Measurements from ENCODE around the gene KMT5B. TPM values are rescaled to one million over a fixed set of nuclear protein-coding genes. Genes with fewer than 3 reads are reported as not detected.
A peak's percentile ranks its signal among the peaks of the same experiment; 100 is the strongest.

The KMT5B gene
- polyA plus RNA-seq, 3 donors: 12.2 to 22.0 (median 19.5) TPM

DNA sequence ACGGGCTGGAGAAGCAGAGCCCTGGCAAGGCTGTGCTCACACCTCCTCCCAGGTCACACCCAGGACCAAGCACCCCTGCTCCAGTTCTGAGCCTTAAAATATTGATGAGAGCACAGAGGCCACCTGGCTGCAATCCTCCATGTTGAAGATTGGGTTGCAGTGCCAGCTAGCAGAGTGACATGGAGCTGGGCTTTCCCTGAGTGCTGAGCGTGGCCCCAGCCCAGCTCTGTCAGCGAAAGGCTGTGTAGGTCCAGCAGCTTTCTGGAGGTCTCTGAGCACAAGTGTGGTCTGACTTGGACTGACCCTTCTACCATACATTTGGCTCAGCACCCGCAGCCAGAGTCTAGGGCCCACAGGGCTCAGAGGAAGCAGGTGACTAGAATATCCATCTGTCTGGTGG lies 87.9 kb downstream of the KMT5B start:
- WGBS (ENCODE audit: insufficient coverage): 90% methylated on average over 3 of the region's 4 CpGs
- Histone ChIP-seq H2AFZ (ENCODE audit: insufficient read depth, low read depth, low read length, poor library complexity, severe bottlenecking) (no peak overlapping the region), H3K79me2 (ENCODE audit: insufficient read depth, low read length) (peaks cover 3% of the 10 kb centered on the region), H3K4me1 (ENCODE audit: control insufficient read depth in 1 of 2, insufficient read depth in 2 of 2, low read length in 2 of 2) (peaks cover 20 to 21% of the 10 kb centered on the region in 2 donors), H3K36me3 (replicated peaks in 1 of 2; ENCODE audit: control insufficient read depth in 1 of 2, insufficient read depth in 2 of 2, low read length in 2 of 2) (no peaks in the 10 kb centered on the region), H3K9ac (ENCODE audit: insufficient read depth, low read length, poor library complexity, severe bottlenecking) (no peak overlapping the region), H3K27me3 (ENCODE audit: control insufficient read depth in 2 of 2, insufficient read depth in 2 of 2, low read length in 2 of 2) (peaks cover 4 to 17% of the 10 kb centered on the region in 2 donors), H4K20me1 (ENCODE audit: insufficient read depth, low read length) (peaks cover 3% of the 10 kb centered on the region), H3K9me3 (replicated peaks in 1 of 2; ENCODE audit: control insufficient read depth in 1 of 2, insufficient read depth in 1 of 2, low read length in 2 of 2) (no peaks in the 10 kb centered on the region), H3K4me3 (replicated peaks in 1 of 3; ENCODE audit: low read depth in 2 of 3, low read length in 3 of 3) (no peak overlapping the region), H3K4me2 (replicated peaks; ENCODE audit: extremely low read depth, low read length, poor library complexity, severe bottlenecking) (no peak overlapping the region), H3K27ac (ENCODE audit: low read depth in 1 of 2, low read length in 2 of 2) (no peak overlapping the region)
- Mint-ChIP-seq H3K27me3 (ENCODE audit: low read depth in 3 of 3) (peaks cover 15 to 26% (median 18%) of the 10 kb centered on the region in 3 donors), H3K27ac (no peak overlapping the region), H3K4me1 (peaks cover 24% of the 10 kb centered on the region), H3K9me3 (peaks cover 0 to 9% (median 7%) of the 10 kb centered on the region in 7 donors), H3K4me3 (no peak overlapping the region), H3K36me3 (peaks cover 0 to 11% of the 10 kb centered on the region in 2 donors)
- intact Hi-C loops (cut with micrococcal nuclease): loop anchor here in 1 of 2 donors (10.0 kb wide), 1 partner anchor 90 kb away; the partner anchor contains the start of gene KMT5B
- DNase-seq: no peak
- TF ChIP-seq, protein P1, sequence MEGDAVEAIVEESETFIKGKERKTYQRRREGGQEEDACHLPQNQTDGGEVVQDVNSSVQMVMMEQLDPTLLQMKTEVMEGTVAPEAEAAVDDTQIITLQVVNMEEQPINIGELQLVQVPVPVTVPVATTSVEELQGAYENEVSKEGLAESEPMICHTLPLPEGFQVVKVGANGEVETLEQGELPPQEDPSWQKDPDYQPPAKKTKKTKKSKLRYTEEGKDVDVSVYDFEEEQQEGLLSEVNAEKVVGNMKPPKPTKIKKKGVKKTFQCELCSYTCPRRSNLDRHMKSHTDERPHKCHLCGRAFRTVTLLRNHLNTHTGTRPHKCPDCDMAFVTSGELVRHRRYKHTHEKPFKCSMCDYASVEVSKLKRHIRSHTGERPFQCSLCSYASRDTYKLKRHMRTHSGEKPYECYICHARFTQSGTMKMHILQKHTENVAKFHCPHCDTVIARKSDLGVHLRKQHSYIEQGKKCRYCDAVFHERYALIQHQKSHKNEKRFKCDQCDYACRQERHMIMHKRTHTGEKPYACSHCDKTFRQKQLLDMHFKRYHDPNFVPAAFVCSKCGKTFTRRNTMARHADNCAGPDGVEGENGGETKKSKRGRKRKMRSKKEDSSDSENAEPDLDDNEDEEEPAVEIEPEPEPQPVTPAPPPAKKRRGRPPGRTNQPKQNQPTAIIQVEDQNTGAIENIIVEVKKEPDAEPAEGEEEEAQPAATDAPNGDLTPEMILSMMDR (IDR thresholded peaks at IDR 0.05): no peak

GRCh38 chr11:68122936-68123539 lies 90.1 kb downstream of the KMT5B start:
- H3K27ac ChIP-seq (ENCODE audit: low read depth in 1 of 2, low read length in 2 of 2): no peak overlapping the region
- DNase-seq: no peak
- Mint-ChIP-seq H3K4me1 (peaks cover 35% of the 10 kb centered on the region), H3K27me3 (ENCODE audit: low read depth in 3 of 3) (peaks cover 6 to 8% (median 7%) of the 10 kb centered on the region in 3 donors), H3K9me3 (no peaks in the 10 kb centered on the region), H3K4me3 (no peak overlapping the region), H3K27ac (peak overlapping the region in 3 of 7 donors; percentile 30 to 73 (median 56)), H3K36me3 (peaks cover 0 to 6% of the 10 kb centered on the region in 2 donors)
- H3K27me3 ChIP-seq (ENCODE audit: control insufficient read depth in 2 of 2, insufficient read depth in 2 of 2, low read length in 2 of 2): peaks cover 0 to 4% of the 10 kb centered on the region in 2 donors
- peaks cover 19% of the 10 kb centered on the region for H3K79me2 ChIP-seq (ENCODE audit: insufficient read depth, low read length)
- no peak overlapping the region for H3K4me3 ChIP-seq (replicated peaks in 1 of 3; ENCODE audit: low read depth in 2 of 3, low read length in 3 of 3)
- no peak overlapping the region for H3K9ac ChIP-seq (ENCODE audit: insufficient read depth, low read length, poor library complexity, severe bottlenecking)
- H4K20me1 ChIP-seq (ENCODE audit: insufficient read depth, low read length): peaks cover 23% of the 10 kb centered on the region
- no peak overlapping the region for H3K4me2 ChIP-seq (replicated peaks; ENCODE audit: extremely low read depth, low read length, poor library complexity, severe bottlenecking)
- peaks cover 34% of the 10 kb centered on the region in 2 donors for H3K4me1 ChIP-seq (ENCODE audit: control insufficient read depth in 1 of 2, insufficient read depth in 2 of 2, low read length in 2 of 2)
- intact Hi-C loops (cut with micrococcal nuclease): loop anchor here (5.0 to 10.0 kb wide), 4 partner anchors 84 to 111 kb away; partner anchors contain the start of genes ALDH3B1 (in 1 of the 2), KMT5B (in 1 of the 2) and TCIRG1 (in 1 of the 2)
- 95% methylated on average over 7 of the region's 9 CpGs for WGBS (ENCODE audit: insufficient coverage)
- H2AFZ ChIP-seq (ENCODE audit: insufficient read depth, low read depth, low read length, poor library complexity, severe bottlenecking): no peak overlapping the region
- TF ChIP-seq, protein P1 (IDR thresholded peaks at IDR 0.05): no peak
- no peaks in the 10 kb centered on the region for H3K36me3 ChIP-seq (replicated peaks in 1 of 2; ENCODE audit: control insufficient read depth in 1 of 2, insufficient read depth in 2 of 2, low read length in 2 of 2)
- no peaks in the 10 kb centered on the region for H3K9me3 ChIP-seq (replicated peaks in 1 of 2; ENCODE audit: control insufficient read depth in 1 of 2, insufficient read depth in 1 of 2, low read length in 2 of 2)
